LoVo (cell line): ENCODE measurements around the gene SPATA18.

Experiments used
- DNase-seq: peaks from one replicate; pipeline ENCODE4 v3.0.0-alpha.2; 2016; ENCODE audit warnings: low spot score

The SPATA18 gene, protein sequence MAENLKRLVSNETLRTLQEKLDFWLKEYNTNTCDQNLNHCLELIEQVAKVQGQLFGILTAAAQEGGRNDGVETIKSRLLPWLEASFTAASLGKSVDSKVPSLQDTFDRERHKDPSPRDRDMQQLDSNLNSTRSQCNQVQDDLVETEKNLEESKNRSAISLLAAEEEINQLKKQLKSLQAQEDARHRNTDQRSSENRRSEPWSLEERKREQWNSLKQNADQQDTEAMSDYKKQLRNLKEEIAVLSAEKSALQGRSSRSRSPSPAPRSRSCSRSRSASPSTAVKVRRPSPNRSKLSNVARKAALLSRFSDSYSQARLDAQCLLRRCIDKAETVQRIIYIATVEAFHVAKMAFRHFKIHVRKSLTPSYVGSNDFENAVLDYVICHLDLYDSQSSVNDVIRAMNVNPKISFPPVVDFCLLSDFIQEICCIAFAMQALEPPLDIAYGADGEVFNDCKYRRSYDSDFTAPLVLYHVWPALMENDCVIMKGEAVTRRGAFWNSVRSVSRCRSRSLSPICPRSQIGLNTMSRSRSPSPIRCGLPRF

DNA sequence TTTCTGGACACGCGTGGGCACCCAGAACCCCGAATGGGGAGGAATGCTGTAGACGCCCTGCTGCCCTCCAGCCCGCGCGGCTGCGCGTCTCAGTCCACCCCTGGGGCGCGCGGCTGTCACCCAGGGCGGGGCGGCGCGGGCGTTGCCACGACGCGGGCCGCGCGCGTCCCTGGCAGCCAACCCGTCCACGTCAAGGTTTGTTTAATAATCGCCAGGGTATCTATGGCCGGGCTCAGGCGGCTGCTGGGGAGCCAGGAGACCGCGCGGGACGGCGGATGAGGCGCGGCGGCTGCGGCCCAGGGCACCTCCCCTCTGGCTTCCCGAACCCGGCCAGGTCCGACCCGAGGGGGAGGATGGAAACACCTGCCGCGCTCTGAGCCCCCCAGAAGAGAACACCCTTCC is at the start of gene SPATA18:
SPATA18 (plus strand) TSS at position 92 of the 402 bp plus-strand sequence. CDS start 401 bp downstream, outside the sequence.
- peak; percentile 41 for DNase-seq

DNA sequence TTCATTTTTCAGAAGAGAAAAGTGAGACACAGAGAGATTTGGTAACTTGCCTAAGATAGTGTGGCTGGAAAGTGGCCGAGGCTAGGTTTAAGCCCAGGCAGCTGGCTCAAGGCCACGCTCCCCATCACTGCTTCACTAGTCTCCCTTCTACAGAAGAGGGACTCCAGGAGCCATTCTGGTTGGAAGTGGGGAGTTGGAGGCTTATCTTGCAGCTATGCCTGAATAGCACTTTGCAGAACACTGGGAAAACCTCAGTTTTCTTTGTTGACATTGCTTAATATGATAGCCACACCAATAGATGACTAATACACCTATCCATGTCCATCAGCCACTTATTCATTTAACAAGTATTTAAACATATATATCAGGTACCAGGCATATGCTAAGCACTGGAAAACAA is 49.5 kb upstream of the SPATA18 start:
- no peak for DNase-seq

DNA sequence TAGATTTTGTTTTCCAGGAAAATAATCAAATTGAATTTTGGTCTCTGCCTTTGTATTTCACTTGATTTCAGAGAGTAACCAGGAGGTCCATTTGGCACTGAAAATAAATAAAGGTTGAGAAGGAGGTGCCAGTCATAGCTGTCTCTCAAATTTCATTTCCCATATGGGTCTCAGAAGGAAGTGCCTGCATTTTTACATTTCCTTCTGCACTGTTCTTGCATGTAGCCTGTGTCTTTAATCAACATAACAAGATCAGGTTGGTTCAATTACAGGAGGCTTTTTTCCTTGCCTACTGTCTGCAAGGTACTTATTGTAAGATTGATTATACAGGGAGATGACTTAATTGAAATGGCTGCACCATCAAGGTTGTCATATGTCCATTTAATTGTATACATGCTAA is 46.7 kb upstream of the SPATA18 start:
- no peak for DNase-seq

DNA sequence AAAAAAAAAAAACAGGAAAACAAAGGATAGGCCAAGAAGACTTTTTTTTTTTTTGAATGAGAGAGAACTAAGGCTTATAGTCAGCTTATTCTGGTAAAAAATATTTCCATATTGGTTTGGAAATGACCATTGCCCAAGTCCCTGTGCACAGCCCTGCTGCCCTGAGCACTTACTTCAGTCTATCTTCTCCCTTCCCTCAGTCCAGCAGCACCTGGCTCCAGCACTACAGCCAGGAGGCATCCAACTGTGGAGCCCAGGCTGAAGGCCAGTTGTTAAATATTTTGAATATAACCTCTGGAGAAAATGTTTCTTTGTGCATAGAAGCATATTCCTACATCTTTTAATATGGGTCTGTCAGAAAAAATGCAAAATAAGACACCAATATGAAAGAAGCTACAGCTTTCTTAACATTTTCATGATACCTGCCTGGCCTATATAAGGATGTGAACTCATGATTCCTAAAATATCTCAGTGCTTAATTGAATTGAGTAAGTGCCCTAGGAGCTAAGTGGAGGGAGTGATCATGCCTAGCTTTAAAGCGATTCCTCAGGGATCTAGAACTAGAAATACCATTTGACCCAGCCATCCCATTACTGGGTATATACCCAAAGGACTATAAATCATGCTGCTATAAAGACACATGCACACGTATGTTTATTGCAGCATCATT is 45.4 kb upstream of the SPATA18 start:
- no peak for DNase-seq

DNA sequence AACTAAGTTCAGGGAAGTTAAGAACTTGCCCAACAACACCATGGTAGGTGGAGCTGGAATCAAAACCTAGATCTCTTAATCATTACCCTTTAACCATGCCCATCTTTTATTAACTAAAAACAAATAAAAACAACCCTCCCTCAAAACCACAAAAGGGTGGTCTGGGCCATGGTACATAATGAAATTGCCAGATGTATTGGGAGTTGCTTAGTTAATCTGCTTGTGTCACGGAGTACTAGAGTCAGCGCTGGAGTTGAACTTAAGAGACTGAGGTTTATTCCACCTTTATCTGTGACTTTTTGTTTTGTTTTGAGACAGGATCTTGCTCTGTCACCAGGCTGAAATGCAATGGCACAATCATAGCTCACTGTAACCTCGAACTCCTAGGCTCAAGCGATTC is 44.2 kb upstream of the SPATA18 start:
- DNase-seq, result peak; percentile 28

DNA sequence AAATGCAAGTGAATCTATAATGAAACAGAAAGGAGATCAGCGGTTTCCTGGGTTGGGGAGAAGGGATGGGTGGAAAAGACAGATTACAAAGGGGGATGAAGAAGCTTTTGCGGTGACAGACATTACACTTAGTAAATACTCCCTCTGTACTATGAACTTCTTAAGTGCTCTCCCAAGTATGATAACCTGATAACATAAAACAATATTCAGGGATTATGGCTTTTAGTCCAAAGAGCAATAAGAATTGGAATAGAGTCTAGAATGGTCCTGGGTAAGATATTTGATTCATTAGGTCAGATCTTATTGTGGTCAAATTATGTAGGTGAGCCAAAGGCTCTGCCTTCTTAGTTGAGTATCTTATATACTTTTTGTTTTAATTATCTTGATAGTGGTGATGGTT is 40.1 kb upstream of the SPATA18 start:
- DNase-seq, result no peak

DNA sequence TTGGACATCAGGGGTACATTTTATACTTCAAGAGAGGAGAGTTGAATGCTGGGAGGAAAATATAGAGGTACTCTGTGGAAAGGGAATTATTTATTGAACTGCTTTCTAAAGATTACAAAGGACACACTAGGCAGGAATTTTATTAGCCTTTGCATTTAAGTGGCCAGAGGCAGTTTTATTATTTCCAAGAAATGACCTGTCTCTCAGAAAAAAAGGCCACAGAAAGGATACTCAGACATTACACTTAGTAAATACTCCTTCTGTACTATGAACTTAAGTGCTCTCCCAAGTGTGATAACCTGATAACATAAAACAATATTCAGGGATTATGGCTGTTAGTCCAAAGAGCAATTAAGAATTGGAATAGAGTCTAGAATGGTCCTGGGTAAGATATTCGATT is 38.5 kb upstream of the SPATA18 start:
- no peak for DNase-seq

DNA sequence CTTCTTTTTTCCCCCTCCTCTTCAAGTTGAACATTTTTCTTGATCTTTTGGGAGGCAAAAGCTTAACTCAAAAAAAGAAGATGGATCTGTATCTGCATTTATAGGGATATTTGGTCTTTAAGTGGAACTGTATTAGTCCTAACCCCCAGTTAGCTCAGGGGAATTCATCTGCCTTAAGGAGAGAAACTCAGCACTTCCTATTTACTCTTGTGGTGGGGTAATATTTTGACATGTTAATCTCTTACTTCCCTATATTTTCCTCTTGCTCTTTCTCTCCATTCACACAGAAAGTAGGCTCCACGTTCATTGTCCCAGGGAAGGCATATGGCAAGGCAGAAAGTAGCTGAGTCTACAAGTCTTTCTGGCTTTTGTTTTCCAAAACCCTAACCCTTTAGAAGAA is 36.2 kb upstream of the SPATA18 start:
- DNase-seq, result no peak

DNA sequence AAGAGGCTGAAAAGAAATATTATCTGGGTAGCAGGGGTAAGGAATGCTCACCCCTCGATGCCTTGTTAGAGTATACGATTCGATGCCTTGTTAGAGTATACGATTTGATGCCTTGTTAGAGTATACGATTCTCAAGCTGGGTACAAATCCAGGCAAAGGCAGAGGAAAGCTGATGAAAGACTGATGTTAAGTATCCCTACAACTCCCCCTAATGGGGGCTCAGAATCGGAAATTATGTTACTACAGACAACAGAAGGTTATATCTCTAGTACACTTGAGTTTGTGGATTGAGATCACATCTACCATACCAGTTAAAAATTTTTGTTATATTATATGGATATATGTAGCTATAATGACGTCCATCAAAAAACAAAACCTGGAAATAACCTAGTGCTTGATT is 35.7 kb upstream of the SPATA18 start:
- no peak for DNase-seq

DNA sequence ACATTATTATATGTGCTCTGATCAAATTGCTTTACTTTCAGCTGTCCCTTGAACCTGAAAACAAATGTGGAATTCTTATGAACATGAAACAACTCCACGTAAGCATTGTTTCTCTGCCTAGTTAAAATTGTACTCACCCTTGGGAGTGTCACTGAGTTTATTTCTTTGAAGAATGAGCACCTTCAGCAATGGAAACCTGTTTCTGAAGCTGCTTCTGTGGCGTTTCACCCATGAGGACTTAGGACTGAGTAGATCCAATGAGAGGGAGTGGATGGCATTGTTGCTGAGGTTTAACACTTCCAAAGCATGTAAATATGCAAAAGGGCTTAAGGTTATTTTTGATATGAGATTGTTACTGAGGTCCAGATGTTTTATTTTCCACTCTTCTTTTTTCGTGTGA is 34.1 kb upstream of the SPATA18 start:
- no peak for DNase-seq

DNA sequence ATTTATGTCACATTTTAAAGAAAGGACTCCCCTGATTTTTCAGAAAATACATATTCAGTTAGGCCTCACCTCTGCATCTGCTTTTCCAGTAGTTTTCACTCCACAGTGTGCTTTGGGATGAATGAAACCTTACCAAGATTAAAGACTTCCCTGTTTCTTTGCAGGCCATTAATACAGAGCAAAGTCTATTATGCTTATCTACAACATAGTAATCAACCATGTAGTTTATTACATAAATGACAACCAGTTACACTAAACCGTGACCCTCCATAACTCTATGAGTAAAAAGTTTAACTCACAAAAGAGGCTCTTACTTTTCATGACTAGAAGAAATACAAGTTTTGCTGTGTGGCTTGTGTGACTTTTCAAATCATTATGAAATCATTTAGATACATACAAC is 33.3 kb upstream of the SPATA18 start:
- DNase-seq, result peak; percentile 25

DNA sequence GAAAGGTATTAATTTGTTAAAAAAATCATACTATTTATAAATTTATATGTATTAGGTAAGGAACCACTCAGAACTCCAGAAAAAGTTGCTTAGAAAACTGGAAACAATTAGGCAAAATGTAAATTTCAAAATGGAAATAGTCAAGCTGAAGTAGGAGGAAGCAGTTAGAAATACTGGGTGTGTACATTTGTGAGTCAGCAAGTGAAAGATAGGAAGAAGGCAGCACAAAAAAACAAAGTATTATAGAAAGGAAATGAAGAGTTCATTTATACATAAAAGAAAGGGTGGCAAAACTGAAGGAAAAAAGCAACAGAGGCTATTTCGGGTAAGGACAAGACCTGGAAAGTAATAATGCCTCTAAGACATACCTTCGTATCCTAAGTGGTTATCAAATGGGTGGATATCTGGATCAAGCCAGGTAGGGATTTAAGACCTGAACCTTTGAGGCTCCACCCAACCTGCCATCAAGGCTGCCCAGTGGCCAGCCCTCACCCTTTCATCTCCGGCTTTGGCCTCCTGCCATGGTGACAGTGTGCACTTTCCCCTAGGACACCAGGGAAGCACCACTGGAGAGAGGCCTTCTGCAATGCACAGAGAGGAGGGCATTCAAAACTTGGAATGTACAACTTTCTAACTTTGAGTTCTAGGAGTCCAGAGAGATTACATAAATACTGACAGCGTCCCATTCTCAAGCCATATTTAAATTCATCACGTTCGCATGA is 31.0 kb upstream of the SPATA18 start, which contains the start of gene LRRC66:
LRRC66 (minus strand) TSS at position 428 of the 722 bp plus-strand sequence. CDS start 2,750 bp downstream, outside the sequence.
- peak; percentile 87 for DNase-seq

DNA sequence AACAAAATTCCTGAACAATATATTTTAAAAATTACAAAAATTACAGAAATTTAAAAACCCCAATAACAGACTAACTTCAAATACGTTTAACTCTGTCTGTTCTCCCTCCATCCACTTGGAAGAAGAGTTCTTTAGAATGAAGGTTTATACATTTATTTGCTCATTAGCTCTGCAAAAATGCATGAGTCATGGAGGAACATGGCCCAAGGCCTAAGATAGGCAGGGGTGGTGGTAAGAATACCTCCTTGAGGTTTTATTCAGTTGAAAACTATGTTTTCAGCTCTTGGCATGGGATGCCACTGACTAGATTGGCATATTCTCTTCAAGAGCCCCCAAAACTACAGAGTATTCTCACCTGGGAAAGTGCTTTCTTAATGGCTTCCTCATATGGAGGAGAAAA is 22.1 kb upstream of the SPATA18 start:
- no peak for DNase-seq

DNA sequence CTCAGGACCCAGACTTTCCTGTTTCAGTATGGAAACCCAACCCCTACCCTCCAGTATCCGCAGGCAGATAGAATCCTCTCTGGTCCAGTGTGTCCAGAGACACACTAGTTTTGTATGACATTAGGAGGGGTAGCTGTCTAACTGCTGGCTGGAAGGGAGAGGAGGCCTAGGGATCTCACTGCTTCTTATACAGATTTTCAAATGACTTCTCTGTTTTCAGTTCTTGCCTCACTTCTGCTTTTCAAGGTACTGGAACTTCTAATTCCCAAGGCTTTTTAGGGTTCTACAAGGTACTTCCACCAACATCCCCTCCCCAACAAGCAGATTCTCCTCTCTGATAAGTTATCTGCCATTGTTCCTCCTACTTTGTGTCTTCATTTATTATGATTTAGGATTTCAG is 19.1 kb upstream of the SPATA18 start:
- DNase-seq, result no peak

DNA sequence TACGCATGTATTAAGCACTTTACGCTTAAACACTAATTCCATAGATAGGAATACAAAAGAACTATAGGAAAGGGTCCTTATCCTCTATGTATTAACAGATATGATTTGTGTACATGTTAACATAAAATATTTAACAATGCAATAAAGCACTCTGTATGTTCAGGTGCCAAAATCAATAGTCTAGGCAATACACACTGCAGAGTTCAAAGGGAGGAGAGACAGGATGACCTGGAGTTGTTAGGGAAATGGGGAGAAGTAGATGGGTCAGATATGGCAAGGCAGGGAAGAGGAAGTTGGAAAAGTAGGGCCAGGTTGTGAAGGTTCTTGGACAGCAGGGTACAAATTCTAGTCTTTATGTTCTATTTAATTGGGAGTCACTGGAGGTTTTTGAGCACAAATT is 15.9 kb upstream of the SPATA18 start:
- no peak for DNase-seq

DNA sequence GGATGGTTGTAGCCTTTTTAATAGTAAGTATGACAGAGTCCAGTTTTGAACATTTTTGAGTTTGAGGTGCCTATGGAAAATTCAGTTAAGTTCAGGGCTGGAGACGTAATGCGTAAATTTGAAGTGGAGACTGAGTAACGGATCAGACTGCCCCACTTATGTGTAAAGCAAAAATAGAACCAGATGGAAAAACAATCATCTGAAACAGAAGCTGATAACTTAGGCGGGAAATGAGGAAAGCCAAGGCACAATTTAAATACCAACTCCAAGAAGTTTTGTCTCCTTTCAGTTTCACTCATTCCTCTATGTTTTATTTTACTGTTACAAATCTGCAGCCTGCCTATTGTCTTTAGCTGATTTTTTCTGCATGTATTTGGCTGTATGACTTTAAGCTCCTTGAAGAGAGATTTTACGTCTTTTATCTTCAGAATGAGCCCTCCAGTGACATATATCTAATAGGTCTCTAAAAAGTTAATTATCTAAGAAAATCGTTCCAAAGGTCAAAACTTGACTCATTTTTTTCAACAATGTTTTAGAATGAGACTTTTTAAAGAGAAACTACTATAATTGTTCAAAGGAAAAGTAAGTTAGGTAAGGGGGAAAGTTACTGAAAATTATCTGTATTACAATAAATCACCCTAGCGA is 14.1 kb upstream of the SPATA18 start:
- no peak for DNase-seq

DNA sequence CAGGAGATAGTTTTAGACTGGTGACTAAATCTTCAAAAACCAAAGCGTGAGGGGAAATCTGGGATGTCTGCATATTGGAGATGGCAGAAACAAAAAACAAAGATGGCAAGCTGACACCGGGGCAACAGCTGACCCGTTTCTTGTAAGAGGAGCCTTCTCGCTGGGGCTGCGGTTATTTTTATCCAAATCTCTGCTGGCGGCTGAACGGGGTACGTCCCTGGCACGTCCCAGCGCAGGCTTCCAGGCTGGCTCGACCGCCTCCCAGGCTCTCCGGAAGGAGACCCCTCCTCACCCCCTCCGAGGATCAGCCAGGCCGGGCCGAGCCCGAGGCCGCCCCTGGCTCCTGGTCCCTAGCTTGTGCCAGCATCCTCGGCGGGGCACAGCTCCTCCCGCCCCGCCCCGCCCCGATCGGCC is 13.4 kb upstream of the SPATA18 start:
- DNase-seq, result no peak

DNA sequence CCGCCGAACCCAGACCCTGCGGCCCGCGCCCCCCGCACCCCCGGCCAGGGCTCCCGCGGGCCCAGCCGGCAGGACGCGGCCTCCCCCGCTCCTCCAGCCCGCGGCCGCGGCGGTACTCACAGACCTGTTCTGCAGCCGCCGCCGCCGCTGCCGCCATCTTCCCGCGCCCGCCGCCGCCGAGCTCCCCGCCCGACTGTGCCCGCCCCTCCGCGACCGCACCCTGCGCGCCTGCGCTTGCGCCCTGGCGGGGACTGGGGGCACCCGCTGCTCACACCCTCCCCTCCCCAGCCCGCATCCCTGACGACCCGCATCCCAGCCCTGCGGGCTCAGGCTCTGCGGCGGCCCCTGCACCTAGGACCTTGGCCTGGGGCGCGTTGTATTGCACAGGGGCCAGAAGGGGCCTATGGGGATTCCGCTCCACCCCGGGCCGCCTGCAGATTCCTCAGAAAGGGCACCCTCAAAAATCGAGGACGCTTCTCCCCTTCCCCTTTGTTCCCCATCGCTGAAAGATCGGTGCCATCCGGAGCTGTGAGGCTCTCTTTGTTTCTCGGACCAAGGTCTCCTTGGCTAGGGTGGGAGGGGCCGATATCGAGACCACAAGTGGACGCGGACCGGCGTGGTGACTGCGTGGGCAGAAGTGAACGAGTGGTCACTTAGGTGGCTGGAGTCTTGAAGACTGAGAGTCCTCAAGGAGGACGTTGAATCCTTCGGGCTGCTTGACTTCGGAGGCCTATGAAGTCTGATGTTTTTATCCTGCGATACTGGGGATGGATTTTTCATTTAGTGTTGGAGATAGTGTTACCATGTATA is 12.8 kb upstream of the SPATA18 start, which contains the start of gene SGCB:
SGCB (minus strand) TSS at position 197 of the 810 bp plus-strand sequence; CDS start at position 157, 40 bp downstream.
- DNase-seq, result peak; percentile 67

DNA sequence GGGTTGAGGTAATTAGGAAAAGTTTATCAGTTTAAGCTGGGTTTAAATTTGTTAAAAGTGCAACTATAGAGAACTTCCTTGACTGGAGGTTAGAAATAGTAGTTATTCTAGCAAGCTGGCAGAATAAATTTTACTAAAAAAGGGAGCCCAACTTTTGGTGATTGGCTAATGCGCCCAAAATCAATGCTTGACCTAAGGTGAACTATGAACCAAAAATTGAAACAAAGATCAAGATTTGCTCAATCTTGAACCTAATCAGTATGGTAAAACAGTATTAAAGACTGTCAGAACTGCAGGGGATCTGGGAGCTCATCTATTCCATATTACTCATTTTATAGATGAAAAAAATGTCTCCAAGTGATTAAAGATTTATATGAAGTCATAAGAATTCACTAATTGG is 6.1 kb upstream of the SPATA18 start:
- no peak for DNase-seq

DNA sequence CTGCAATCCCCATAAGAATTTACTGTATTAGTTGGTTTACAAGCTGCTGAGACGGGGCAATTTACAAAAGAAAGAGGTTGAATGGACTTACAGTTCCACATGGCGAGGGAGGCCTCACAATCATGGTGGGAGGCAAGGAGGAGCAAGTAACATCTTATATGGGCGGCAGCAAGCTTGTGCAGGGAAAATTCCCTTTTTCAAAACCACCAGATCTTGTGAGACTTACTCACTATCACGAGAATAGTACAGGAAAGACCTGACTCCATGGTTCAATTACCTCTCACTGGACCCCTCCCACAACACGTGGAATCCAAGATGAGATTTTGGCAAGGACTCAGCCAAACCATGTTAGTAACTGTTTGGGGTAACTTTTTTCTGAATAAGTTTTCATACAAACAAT is 1.8 kb upstream of the SPATA18 start:
- no peak for DNase-seq
